Activated CD8-positive, alpha-beta memory T cell treated with anti-CD3 and anti-CD28 coated beads, Interleukin-2, amount 50 U/mL, for 1 hour (primary cell): Measurements from ENCODE around the gene TTC34.

ENCODE experiments used
- DNase-seq: peaks from one replicate; pipeline ENCODE4 v3.0.0-alpha.2; 2020; ENCODE audit errors: extremely low read depth

The TTC34 gene

DNA sequence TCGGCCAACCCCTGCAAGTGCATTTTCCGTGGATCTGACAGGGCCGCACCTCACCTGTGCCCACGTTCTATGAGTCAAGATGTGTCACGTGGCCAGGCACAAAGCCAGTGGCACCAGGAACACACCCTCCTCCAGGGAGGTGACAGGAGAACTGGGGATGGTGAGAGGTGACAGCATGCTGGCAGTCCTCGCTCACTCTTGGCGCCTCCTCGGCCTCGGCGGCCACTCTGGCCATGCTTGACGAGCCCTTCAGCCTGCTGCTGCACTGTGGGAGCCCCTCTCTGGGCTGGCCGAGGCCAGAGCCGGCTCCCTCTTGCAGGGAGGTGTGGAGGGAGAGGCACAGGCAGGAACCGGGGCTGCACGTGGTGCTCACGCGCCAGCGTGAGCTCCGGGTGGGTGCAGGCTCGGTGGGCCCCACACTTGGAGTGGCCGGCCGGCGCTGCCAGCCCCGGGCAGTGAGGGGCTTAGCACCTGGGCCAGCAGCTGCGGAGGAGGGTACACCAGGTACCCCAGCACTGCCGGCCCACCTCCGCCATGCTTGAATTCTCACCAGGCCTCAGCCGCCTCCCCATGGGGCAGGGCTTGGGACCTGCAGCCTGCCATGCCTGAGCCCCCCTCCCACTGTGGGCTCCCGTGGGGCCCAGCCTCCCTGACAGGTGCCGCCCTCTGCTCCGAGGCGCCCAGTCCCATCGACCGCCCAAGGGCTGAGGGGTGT, 11.6 kb upstream of the TTC34 start:
- no peak for DNase-seq

DNA sequence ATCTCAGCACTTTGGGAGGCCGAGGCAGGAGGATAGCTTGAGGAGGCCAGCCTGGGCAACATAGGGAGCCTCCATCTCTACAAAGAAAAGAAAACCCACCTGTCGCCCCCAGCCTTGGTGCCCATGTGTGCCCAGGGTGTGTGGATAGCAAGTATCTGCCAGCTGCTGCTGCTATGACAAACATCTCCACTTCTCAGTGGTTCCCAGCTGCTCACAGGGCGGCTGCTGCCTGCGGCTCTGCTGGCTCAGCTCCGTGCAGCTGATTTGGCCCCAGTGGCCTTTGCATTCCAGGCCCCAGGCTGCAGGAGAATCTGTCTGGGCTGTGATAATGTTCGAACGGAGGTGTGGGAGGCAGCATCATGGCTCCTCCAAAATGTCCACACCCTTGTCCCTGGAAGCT, 10.6 kb upstream of the TTC34 start:
- DNase-seq, result no peak

DNA sequence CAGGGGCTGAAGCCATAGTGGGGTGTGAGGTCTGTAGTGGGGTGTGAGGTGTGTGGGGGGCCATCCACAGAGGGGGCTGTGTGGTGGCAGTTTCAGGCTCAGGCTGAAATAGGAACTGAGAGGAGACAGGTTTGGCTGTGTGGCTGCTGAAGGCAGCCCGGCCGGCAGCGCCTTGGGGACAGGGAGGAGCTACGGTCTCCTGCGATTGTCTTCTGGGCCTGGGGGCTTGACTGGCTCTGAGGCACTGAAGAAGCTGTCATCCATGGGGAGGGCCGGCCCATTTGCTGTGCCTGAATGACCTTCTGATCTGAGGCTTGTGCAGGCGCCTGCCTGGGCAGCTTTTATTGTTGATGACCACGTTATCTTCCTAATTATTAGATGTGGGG, 10.0 kb upstream of the TTC34 start:
- DNase-seq, result no peak

DNA sequence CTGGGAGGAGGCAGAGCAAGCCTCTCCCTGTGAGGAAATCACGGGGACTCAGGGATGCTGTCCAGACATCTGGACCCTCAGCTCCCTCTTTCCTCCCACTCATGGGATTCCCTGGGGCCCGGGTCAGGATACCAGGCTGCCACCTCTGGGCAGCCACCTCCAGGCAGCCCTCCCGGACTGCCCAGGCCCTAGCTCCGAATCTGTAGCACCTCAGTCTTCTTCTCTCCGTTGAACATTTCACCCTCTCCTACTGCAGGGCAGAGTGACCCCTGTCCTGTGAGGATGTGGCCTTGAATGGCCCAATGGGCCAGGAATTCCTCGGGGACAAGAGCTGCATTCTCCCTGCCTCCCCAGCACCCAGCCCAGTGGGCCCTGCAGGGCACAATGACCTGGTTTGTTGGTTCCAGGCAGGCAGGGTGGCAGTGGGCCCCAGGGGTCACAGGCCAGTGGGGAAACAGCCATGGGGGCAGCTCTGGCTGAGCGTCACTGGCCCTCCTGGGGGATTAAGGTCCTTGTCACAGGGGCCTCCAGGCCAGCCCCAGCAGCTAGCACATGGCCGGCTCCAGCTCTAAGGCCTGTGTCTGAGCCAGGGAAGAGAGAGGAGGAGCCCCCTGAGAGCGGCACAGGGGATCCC, 9.5 kb upstream of the TTC34 start:
- no peak for DNase-seq

DNA sequence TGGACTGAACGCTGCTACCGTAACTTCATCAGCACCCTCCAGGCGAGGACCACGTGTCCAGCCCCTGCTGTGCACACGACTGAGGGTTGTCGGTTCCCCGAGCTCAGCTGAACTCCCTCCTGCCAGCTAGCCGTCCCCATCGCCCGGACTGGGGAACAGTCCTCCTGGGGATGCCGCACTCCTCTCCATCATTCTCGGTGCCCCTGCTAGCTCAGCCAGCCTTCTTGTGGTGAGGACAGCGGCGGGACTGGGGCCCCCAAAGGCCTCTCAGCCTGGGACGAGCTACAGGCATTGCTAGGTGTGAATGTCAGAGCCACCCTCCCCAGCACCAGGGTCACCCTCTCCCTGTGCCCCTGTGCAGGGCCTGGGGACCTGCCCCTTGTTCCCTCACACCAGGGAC, 8.8 kb upstream of the TTC34 start:
- DNase-seq, result no peak

DNA sequence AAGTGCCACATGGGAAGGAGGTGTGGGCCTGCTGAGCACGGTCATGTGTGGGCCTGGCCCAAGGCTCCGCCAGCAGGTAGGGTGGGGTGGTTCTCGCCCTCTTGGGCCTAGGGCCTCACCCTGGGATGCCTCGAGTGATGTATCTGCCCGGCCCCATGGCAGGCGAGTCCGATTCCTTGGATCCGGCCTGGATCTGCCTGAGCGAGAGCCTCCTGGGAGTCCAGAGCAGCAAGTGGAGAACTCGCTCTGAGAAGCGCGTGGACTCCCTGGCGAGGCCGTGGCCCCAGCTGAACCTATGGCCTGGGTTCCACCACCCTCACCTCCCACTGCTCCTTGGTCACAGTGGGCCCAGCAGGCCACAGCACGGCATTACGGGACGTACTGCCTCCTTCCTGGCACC, 8.2 kb upstream of the TTC34 start:
- DNase-seq, result no peak

DNA sequence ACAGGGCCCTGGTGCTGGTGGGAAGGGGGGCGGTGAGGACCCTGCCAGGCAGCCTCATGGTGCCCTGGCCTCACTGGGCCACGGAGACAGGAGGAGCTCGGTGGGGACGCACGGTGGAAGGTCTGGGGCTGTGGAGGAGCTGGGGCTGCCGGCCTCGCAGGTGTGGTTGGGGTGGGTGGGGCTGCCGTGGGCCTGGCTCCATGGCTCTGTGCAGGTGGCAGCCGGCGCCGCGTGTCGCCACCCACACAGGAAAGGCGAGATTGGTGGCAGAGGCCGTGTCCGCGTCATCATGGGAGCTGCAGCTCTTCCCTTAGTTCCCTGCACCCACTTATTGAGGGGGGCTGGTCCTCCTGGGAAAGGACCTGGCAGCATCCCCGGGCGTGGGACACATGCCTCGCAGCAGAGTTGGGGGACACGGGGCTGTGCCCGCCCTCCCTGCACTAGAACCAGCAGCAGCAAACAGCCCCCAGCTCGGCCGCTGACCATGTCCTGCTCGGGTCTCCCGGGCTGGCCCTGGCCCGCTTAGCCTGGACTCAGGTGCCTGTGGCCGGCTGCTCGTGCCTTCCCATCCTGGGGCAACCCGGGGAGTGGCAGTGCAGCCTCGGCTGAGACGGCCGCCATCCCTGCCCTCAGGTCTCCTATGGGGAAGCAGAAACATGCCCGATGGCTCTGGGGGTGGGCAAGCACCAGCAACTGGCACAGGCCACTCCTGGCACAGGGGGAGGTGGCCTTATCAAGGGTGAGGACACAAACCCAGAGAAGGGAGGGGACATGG, 7.5 kb upstream of the TTC34 start:
- DNase-seq, result no peak

DNA sequence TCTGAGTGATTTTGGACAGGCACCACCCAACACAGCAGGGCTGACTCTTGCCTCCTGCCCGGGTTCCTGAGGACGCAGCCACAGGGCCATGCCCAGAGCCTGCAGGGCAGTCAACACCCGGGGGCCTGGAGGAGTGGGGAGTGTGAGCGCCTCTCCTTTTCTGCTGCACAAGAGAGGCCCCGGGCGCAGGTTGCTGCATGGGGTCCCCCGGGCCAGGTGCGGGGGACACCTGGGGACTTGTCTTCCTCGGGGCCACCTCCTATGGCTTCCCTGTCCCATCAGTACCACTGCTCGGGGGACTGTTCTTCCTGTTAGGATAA, 6.9 kb upstream of the TTC34 start:
- DNase-seq, result no peak

DNA sequence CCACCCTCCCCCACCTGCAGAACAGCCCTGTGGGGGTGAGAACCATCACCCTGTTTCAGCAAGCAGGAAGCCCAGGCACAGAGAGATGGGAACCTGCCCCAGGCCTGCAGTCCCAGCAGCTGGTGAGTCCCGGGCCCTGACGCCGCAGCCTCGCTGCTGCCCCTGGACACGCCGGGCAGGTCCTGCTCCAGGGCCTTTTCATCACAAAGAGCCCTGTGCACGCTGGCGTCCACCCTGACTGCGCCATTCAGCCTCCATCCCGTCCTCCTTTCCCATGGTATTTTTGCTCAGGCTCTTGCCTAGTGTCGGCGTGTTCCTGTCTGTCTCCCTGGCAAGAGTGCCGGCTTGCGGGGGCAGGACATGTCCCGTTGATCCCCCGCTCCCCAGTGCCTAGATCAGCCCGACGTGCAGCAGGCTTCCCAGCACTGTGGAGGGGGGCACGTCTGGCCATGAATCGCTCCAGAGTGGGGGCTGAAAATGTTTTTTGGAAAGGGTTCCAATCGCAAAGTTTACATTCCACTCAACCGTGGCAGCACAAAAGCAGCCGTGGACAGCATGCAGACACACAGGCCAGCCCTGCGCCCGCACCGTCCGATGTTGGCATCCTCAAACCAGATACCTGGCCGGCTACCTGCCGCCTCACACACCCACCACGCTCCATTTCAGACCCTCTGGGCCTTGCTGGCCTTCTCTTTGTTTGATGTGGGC, 6.3 kb upstream of the TTC34 start:
- DNase-seq, result no peak

DNA sequence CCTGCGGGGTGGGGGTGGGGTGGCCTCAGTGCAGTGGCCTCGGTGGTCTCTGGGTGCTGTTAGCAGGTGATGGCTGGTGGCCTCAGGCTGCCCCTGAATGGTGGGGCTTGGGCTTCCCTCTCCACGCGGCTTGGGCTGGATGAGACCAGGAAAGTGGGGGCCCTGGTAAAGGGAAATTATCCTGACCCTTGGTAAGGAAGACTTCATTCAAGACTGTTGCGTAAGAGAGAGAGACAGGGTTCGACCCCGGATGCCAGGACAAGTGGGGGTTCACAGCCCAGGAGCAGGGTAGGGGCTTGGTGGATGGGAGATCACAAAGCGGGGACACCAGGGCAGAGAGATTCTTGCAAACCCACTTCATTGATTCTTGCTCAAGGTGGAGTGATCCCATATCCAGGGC, 5.5 kb upstream of the TTC34 start:
- no peak for DNase-seq

DNA sequence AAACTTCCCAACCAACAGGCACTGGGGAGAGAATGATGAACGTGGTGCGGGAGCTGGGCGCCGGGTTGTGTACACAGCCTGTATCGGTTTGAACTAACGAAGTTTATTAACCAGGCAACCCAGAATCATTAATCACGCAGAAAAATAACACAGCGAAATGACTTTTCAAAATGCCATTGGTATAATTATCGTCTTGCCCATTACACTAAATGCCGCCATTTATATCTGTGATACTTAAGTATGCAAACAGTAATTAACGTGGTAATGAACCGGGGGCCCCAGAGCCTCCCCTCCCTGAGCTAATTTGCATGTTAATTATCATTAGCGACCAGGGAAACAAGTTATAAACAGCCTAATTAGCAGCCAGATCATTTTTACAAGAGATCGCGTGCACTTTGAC, 5.1 kb upstream of the TTC34 start:
- DNase-seq, result no peak

DNA sequence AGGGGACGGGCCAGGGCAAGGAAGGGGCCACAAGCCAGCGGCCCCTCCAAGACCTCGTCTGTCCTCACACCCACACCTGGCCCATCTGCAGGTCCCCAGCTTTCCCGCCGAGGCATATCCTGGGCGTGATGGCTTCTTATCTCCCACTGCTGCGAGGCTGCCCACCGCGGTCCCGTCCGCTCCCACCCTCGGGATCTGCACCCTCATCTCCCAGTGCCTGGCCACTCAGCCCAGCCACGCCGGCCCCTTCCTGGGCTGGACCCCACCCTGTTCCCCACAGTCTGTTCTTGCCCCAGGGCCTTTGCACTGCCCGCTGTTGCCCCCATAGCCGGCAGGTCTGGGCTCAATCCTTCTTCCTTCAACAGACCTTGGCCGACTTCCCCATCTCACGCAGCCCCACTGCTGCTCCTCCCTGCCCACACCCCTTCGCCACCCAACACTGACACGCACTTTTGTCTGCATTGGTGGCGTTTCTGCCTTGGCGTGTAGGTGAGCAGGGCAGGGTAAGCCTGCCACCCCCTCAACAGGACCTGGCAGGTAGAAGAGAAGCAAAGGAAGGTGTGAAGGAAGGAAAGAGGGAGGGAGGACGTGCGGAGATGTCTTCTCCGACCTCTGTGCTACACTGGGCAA, 4.4 kb upstream of the TTC34 start:
- DNase-seq, result no peak

DNA sequence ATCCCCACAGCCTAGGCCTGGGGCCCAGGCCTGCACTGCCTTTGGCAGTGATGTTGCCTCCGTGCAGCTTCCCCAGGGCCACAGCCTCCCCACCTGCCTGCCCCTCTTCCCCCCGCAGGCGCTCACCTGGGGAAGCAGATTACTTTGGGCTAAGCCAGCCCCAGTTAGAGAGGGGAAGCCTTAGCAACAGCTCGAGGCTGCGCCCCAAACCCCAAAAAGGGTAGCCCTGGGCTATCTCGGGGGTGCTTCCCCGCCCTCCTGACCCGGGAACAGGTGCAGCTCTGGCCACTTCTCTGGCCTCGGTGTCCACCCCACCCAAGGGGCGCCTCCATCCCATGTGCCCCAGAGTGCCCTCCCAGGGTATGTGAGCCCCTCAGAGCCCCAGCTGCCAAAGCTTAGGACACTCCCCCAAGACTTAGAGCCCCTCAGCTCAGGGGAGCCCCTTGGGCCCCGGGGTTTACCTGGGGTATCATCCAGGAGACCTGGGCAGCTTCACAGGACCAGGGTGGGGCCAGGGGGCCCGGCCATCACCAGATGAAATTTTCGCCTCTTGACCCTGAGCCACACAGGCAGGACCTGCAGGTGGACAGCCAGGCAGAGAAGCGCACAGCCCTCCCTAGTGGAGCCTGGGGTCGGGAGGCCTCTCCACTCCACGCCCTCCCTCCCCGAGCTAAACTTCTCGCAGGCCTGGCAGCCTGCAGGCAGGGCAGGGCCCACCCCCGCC, 3.3 kb upstream of the TTC34 start:
- DNase-seq, result no peak

DNA sequence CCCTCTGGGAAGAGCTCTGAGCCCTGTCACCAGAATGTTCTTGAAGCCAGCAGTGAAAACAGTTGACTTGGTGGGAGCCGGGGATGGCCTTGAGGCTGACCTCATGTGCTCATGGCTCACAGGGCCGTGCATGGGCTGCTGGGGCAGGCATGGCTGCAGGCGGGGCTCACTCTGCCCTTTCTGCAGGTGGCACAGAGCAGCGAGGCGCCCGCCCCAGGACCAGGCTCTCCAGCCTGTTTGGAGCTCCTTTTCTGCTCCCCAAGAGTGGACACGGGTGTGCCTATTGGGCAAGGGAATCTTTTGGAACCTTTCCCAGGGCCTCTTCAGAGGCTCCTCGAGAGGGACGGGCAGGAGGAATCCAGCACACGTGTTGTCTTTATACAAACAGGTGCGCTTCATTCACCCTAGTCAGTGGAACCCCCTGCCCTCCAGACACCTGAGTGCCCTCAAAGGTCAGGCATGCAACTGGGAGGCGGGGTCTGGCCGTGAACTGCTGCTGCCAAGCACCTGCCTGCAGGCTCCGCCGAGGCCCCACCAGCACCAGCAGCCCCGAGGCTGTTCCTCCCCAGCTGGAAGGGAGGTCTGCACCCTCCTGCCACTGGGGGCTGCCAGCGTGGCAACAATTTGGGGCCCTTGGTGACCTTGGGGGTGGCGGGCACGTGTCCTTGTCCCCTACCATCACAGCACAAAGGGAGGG, 2.6 kb upstream of the TTC34 start:
- no peak for DNase-seq

DNA sequence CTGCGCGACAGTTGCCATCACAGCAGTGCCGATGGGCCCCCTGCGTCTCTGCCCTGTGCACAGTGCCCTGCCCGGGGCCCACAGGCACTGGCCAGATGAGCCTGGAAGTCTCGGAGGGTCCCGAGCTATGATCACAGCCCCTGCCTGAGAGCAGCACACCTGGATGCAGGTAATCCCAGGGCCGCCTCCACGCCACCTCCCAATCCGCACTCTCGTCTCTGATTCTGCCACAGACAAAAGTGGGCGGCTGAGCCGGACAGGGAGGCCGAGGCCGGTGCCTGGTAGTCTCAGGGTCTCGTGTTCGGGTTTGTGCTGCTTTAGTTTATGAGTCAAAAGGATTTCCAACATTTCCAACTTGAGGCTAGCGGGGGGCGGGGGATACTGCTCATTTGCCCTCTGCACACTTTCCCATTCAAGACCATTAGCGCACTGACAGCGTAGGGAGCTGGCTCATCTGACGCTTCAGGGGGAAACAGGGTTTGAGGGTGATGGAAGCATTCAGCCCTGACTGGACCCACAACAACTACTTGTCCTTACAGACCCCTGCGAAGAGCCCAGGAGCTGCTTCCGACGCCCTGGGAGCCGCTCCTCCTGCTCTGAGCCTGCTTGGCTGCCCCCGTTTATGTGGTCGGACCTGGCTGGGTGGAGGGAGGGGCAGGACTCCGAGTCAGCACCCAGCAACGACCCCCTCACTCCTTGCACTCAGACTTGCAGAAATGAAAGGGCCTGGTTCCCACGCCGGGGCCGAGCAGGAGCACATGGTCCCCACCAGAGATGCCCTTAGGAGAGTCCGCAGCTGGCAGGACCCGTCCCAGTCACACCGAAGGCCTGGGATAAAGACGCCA, 1.8 kb upstream of the TTC34 start:
- no peak for DNase-seq

DNA sequence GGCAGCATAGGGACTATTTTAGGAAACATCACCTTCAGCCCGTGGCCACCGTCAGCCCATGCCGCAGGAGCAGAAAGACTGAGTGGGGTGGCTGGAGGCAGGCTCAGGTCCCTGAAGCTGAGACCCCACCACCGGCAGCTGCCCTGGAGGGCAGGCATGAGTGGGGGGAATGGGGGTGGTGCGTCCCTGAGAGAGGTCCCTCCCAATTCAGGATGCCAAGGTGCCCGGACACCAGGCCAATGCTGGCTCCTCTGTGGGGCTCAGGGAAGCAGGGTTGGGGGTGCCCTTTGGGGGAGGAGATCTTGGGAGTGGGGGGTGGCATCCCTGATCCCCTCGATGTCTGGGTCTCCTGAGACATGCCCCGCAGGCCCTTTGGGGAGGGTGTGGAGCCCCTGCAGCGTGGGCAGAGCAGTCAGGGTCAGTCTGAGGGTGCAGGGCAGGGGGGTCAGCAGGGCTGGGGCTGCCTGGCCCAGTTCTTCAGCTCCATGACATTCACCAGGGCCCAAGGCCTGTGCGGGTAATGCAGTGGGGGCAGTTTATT, 998 bp upstream of the TTC34 start:
- no peak for DNase-seq

DNA sequence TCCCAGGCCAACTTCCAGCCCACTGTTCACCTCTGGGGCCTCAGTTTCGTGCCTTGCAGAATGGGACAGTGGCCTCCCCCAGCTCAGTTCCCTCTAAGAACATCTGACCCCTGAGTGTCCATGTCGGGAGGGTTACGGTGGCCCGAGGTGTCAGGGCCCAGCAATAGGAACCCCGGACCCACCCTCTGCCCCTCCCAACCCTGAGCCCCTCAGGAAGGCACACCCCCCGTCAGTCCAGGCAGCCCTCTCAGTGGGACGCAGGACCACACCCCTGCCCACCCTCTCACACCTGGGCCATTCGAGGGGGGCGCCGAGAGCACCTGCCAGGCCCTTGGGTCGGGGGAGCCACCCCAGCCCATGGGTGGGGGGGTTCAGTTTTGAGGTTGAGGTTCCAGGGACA, 447 bp downstream of the TTC34 start:
- DNase-seq, result no peak

DNA sequence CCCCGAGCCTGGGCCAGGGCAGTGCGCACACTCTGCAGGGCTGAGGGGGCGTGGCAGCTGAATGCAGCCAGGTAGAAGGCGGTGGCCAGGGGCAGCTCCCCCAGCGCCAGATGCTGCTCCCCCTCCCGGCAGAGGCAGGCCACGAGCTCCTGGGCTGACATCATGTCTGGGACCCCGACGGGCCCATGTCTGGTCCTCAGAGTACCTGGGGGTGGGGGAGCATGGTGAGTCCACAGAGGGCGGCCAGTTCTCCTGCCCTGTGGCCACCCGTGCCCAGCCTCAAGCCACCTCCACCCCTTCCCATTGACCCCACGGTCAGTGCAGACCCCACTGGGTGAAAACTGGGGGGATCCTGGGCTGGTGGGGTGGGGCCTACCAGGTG, 838 bp downstream of the TTC34 start:
- no peak for DNase-seq

DNA sequence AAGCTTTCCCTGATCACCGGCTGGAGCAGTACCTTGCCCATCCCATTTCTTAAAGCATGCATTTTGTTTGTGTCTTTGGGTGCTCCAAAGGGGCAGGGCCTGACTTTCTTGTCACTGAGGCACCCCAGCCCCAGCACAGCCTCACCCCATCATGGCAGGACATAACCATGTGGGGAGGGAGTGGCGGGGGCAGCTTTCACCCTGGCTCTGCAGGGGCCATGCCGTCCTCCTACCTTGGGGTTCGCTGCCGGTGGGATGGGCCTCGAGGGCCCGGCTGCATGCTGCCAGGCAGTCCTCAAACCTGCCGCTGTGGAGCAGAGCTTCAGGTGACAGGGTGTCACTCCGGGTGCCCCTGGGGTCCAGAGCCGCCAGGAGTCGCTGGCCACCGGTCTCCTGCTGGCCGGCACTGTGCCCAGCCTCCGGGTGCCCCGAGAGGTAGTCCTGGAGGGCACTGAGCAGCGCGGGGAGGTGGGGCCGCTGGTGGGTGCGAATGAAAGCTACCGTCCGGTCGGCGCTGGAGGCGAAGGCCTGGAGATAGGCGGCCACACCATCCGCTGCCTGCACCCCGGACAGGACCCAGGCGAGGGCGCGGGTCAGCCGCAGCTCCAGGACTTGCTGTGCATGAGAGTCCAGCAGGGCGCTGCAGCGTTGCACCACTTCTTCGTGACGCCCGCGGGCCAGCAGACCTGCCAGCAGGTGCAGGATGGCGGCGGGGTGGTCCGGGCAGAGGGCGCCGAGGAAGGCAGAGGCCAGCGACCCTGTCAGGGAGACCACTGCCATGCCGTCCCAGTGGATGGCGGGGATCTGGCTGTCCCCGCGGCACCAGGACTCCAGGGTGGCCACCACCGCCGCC, 1.5 kb downstream of the TTC34 start:
- no peak for DNase-seq
